ENCODE data around the gene FILIP1L.

The FILIP1L gene

GRCh38 chr3:99950921-99951320 is 163.4 kb downstream of the FILIP1L start:
- DNase-seq (ENCODE audit: low spot score), result no peak

GRCh38 chr3:99949956-99950670 is 164.2 kb downstream of the FILIP1L start:
- no peak for DNase-seq (ENCODE audit: low spot score)

- DNase-seq (ENCODE audit: low spot score), result no peak
These were observed 165.7 kb downstream of the FILIP1L start for GRCh38 chr3:99948467-99949089.

GRCh38 chr3:99947356-99947755 is 166.9 kb downstream of the FILIP1L start:
- DNase-seq (ENCODE audit: low spot score), result no peak

GRCh38 chr3:99945328-99945995 is 168.8 kb downstream of the FILIP1L start:
- no peak for DNase-seq (ENCODE audit: low spot score)

GRCh38 chr3:99943931-99944761 is 170.2 kb downstream of the FILIP1L start:
- DNase-seq (ENCODE audit: low spot score), result no peak

- no peak for DNase-seq (ENCODE audit: low spot score)
These were observed 173.1 kb downstream of the FILIP1L start for GRCh38 chr3:99941211-99941610.

- no peak for DNase-seq (ENCODE audit: low spot score)
These were observed 174.0 kb downstream of the FILIP1L start for GRCh38 chr3:99940350-99940749.

- no peak for DNase-seq (ENCODE audit: low spot score)
These were observed 174.4 kb downstream of the FILIP1L start for GRCh38 chr3:99939876-99940275.

GRCh38 chr3:99938270-99938911 is 175.9 kb downstream of the FILIP1L start:
- no peak for DNase-seq (ENCODE audit: low spot score)

GRCh38 chr3:99934975-99935797 is 179.1 kb downstream of the FILIP1L start:
- peak; percentile 67 for DNase-seq (ENCODE audit: low spot score)

GRCh38 chr3:99933971-99934750 is 180.1 kb downstream of the FILIP1L start:
- no peak for DNase-seq (ENCODE audit: low spot score)

GRCh38 chr3:99931059-99931458 is 183.2 kb downstream of the FILIP1L start:
- no peak for DNase-seq (ENCODE audit: low spot score)

- DNase-seq (ENCODE audit: low spot score), result no peak
These were observed 184.6 kb downstream of the FILIP1L start for GRCh38 chr3:99929745-99930139.

GRCh38 chr3:99928771-99929744 is 185.2 kb downstream of the FILIP1L start:
- DNase-seq (ENCODE audit: low spot score), result no peak

GRCh38 chr3:99927671-99928457 is 186.4 kb downstream of the FILIP1L start:
- no peak for DNase-seq (ENCODE audit: low spot score)

GRCh38 chr3:99925584-99926230 is 188.6 kb downstream of the FILIP1L start:
- no peak for DNase-seq (ENCODE audit: low spot score)

- DNase-seq (ENCODE audit: low spot score), result no peak
These were observed 190.4 kb downstream of the FILIP1L start for GRCh38 chr3:99923873-99924272.

Measured in HuH-7.5 (cell line).